Vagina (tissue), 2 donors: ENCODE measurements around the gene DDOST. TPM values are rescaled to one million over a fixed set of nuclear protein-coding genes. Genes with fewer than 3 reads are reported as not detected.
A peak's percentile ranks its signal among the peaks of the same experiment; 100 is the strongest.

Experiments used
- DNase-seq, 2 donors: peaks; one replicate each; pipeline ENCODE4 v3.0.0-alpha.2; 2017; ENCODE audit errors: extremely low spot score in 2 of 2
- H3K27ac ChIP-seq: fragments of 200-600 bp; sonication (generic); one replicate; pipeline ENCODE4 v1.5.1; 2019
- H3K27me3 ChIP-seq: fragments of 200-600 bp; sonication (generic); one replicate; pipeline ENCODE4 v1.5.1; 2019
- H3K36me3 ChIP-seq, 2 donors: fragments of 200-600 bp; sonication (generic); one replicate each; pipeline ENCODE4 v1.5.1; 2017 to 2019
- H3K4me1 ChIP-seq: fragments of 200-600 bp; sonication (generic); one replicate; pipeline ENCODE4 v1.5.1; 2019
- H3K4me3 ChIP-seq, 2 donors: fragments of 200-600 bp; sonication (generic); 1 replicate in 1 of 2; 2 replicates in 1 of 2; pipeline ENCODE4 v1.5.1; 2016 to 2019
- H3K9me3 ChIP-seq: fragments of 200-600 bp; sonication (generic); one replicate; pipeline ENCODE4 v1.5.1; 2019
- POLR2A ChIP-seq, 2 donors: fragments of 450-650 bp; IDR thresholded peaks; one replicate each; pipeline ENCODE4 v1.6.1; 2017; ENCODE audit warnings: antibody characterized with exemption in 2 of 2, mild to moderate bottlenecking in 2 of 2, moderate library complexity in 2 of 2
- POLR2AphosphoS5 ChIP-seq, 2 donors: sonication (generic); formaldehyde crosslinking; IDR thresholded peaks; one replicate each; pipeline ENCODE4 v1.9.0; 2017; ENCODE audit warnings: antibody characterized with exemption in 2 of 2, mild to moderate bottlenecking in 2 of 2, low read depth in 1 of 2; ENCODE audit not compliant: insufficient read depth in 1 of 2
- intact Hi-C: fragments of 100-400 bp; cut with DNase I; formaldehyde crosslinking; loops from one replicate; pipeline ENCODE4 v1.15.1; 2023
- total RNA-seq: library from RNA; depleted of rRNA; stranded (reverse); fragments of >200 nt; gene quantifications from one replicate; pipeline ENCODE4 v1.2.3, GENCODE V29; 2016
- TF ChIP-seq, protein P1 (sequence below), 3 experiments: fragments of 450-650 bp in 2 of 3; fragments of 200-600 bp in 1 of 3; sonication (generic) in 1 of 3; IDR thresholded peaks; one replicate each; pipeline ENCODE4 v1.5.1; 2017 to 2019; ENCODE audit warnings: antibody characterized with exemption in 3 of 3, mild to moderate bottlenecking in 2 of 3, moderate library complexity in 2 of 3

The DDOST gene
- total RNA-seq, 1 donor from 2014 or later: 84.5 TPM

DNA sequence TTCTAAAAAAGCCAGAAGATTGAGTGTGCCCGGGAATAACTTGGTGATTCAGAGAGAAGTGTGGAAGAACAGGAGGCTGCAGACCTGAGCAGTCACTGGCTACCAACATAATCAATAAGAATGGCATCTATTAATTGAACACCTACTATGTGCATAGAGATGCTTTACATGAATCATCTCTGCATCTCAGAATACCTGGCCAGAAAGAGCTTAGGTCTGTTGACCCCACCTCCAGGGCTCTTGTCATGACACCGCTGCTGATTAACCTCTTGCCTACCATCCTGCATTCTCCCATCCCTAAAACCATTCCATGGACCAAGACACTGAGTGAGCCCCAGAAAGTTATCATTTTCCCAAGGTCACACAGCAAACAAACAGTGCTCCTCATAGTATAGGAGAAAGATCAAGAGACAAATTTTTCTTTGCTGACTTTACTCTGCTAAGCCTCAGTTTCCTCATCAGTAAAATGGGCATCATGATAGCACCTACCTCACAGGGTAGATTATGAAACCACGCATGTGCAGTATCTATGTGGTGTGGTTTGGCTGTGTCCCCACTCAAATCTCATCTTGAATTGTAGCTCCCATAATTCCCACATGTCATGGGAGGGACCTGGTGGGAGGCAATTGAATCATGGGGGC is 44.2 kb downstream of the DDOST start:
- intact Hi-C loops: no loop called here
- Histone ChIP-seq H3K36me3 (no peaks in the 10 kb centered on the region), H3K27ac (no peak overlapping the region), H3K4me1 (peaks cover 17% of the 10 kb centered on the region), H3K27me3 (no peaks in the 10 kb centered on the region), H3K9me3 (no peaks in the 10 kb centered on the region), H3K4me3 (no peak overlapping the region)
- TF ChIP-seq POLR2A (IDR thresholded peaks at IDR 0.05) (no peak), POLR2AphosphoS5 (IDR thresholded peaks at IDR 0.05; ENCODE audit: insufficient read depth in 1 of 2, low read depth in 1 of 2) (no peak)
- TF ChIP-seq, protein P1, sequence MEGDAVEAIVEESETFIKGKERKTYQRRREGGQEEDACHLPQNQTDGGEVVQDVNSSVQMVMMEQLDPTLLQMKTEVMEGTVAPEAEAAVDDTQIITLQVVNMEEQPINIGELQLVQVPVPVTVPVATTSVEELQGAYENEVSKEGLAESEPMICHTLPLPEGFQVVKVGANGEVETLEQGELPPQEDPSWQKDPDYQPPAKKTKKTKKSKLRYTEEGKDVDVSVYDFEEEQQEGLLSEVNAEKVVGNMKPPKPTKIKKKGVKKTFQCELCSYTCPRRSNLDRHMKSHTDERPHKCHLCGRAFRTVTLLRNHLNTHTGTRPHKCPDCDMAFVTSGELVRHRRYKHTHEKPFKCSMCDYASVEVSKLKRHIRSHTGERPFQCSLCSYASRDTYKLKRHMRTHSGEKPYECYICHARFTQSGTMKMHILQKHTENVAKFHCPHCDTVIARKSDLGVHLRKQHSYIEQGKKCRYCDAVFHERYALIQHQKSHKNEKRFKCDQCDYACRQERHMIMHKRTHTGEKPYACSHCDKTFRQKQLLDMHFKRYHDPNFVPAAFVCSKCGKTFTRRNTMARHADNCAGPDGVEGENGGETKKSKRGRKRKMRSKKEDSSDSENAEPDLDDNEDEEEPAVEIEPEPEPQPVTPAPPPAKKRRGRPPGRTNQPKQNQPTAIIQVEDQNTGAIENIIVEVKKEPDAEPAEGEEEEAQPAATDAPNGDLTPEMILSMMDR (IDR thresholded peaks at IDR 0.05): no peak
- no peak for DNase-seq

DNA sequence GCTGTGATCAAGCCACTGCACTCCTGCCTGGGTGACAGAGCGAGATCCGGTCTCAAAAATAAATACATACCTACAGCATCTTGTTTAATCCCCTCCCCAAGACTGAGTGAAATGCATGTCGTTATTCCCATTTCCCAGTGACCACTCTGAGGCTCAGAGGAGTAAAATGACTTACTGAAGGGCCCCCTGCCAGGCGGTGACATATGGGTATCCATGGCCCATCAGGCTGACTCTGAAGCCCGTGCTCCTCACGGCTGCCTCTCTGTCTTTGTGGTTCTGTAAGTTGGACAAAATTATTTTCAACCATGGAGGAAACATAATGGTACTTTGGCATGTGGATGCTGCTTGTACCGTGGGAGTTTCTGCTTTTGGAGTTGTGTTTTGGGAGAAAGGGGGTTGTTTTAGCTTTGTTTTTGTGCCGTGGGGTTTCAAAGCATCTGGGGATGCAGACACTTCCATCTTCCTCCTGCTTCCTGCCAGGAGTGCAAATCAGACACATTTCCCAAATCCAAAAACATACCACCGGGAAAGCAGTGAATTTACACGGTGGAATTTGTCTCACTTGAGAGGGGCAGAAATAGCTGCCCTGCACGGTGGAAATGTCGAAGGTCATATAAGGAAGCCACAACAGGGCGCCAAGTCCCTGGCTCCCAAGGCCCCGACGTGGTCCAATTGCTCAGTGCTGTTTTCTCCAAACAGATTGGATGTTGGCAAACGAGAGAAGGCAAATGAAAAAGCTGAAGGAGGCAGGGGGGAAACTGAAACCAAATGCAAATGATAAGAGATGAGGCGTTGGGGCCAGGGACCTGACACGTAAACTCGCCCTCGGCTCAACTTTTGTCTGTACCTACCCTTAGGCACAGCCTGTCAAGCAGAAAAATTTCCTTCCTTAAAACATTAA is 45.0 kb downstream of the DDOST start:
- Histone ChIP-seq H3K36me3 (no peaks in the 10 kb centered on the region), H3K4me3 (no peak overlapping the region), H3K4me1 (peaks cover 17% of the 10 kb centered on the region), H3K27ac (no peak overlapping the region), H3K9me3 (no peaks in the 10 kb centered on the region), H3K27me3 (no peaks in the 10 kb centered on the region)
- TF ChIP-seq POLR2A (IDR thresholded peaks at IDR 0.05): no peak
- no peak for TF ChIP-seq POLR2AphosphoS5 (IDR thresholded peaks at IDR 0.05; ENCODE audit: insufficient read depth in 1 of 2, low read depth in 1 of 2)
- TF ChIP-seq, protein P1 (IDR thresholded peaks at IDR 0.05): no peak
- intact Hi-C loops: no loop called here
- DNase-seq: no peak

DNA sequence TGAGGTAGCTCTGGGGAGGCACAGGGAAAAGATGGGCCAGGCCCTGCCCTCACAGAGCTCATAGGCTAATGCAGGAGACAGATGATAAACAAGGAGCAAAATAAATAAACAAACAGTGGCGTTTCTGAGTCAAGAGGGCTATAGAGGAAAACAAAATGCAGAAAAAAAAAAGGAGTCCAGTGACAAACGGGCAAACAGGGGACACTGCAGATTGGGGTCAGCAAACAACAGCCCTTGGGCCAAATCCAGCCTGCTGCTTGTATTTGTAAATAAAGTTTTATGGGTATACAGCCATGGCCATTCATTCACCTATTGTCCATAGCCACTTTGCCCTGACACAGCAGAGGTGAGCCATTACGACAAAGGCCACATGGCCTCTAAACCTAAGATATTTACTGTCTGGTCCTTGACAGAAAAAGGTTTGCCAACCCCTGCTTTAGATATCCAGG is 47.0 kb downstream of the DDOST start:
- Histone ChIP-seq H3K36me3 (no peaks in the 10 kb centered on the region), H3K9me3 (no peaks in the 10 kb centered on the region), H3K27ac (peak overlapping the region; percentile 23), H3K27me3 (no peaks in the 10 kb centered on the region), H3K4me1 (peaks cover 17% of the 10 kb centered on the region), H3K4me3 (no peak overlapping the region)
- DNase-seq: no peak
- intact Hi-C loops: no loop called here
- TF ChIP-seq POLR2A (IDR thresholded peaks at IDR 0.05): no peak
- TF ChIP-seq, protein P1 (IDR thresholded peaks at IDR 0.05): no peak
- no peak for TF ChIP-seq POLR2AphosphoS5 (IDR thresholded peaks at IDR 0.05; ENCODE audit: insufficient read depth in 1 of 2, low read depth in 1 of 2)

DNA sequence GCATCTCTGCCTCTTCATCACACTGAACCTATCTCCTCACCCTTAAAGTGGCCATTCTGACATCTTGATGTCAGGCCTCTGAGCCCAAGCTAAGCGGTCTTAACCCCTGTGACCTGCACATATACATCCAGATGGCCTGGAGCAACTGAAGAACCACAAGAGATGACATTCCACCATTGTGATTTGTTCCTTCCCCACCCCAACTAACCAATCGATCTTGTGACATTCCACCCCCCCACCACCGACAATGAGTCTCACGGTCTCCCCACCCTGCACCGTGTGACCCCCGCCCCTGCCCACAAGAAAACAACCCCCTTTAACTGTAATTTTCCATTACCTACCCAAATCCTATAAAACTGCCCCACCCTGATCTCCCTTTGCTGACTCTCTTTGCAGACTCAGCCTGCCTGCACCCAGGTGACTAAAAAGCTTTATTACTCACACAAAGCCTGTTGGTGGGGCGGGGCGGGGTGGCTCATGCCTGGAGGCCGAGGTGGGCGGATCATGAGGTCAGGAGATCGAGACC is 48.9 kb downstream of the DDOST start:
- Histone ChIP-seq H3K9me3 (no peaks in the 10 kb centered on the region), H3K36me3 (no peaks in the 10 kb centered on the region), H3K4me3 (no peak overlapping the region), H3K27ac (no peak overlapping the region), H3K4me1 (peaks cover 17% of the 10 kb centered on the region), H3K27me3 (no peaks in the 10 kb centered on the region)
- DNase-seq: no peak
- intact Hi-C loops: no loop called here
- no peak for TF ChIP-seq POLR2A (IDR thresholded peaks at IDR 0.05)
- TF ChIP-seq, protein P1 (IDR thresholded peaks at IDR 0.05): no peak
- no peak for TF ChIP-seq POLR2AphosphoS5 (IDR thresholded peaks at IDR 0.05; ENCODE audit: insufficient read depth in 1 of 2, low read depth in 1 of 2)
